ENCODE results near the gene ATG16L1. TPM values are rescaled to one million over a fixed set of nuclear protein-coding genes. Genes with fewer than 3 reads are reported as not detected.

ATG16L1 gene
- total RNA-seq, 1 experiment from 2014 or later, result 42.0 TPM

- Histone ChIP-seq H3K56ac (ENCODE audit: insufficient read length, low read depth, low read length) (no peak overlapping the region), H2AFZ (ENCODE audit: low read length) (no peak overlapping the region), H4K8ac (replicated peaks; ENCODE audit: insufficient read length, low read depth, low read length) (no peak overlapping the region), H3K4ac (ENCODE audit: low read depth, low read length) (no peak overlapping the region), H3K4me2 (ENCODE audit: insufficient read depth, insufficient read length, low read length) (no peak overlapping the region), H2BK120ac (ENCODE audit: low read depth, low read length, poor library complexity, severe bottlenecking) (no peak overlapping the region), H3K18ac (ENCODE audit: insufficient read length, low read depth, low read length) (no peak overlapping the region), H3K9ac (ENCODE audit: extremely low read depth, insufficient read length, low read length) (no peak overlapping the region), H4K5ac (ENCODE audit: insufficient read length, low read depth, low read length) (no peak overlapping the region), H3K79me1 (ENCODE audit: insufficient read depth, low read depth, low read length, poor library complexity, severe bottlenecking) (no peaks in the 10 kb centered on the region), H2BK15ac (ENCODE audit: low read depth, low read length) (no peak overlapping the region), H3K14ac (ENCODE audit: insufficient read depth, low read length) (no peak overlapping the region), H3K27me3 (ENCODE audit: insufficient read depth, low read length) (no peaks in the 10 kb centered on the region), H3K27ac (ENCODE audit: insufficient read length, low read depth, low read length) (no peak overlapping the region), H3K23ac (ENCODE audit: insufficient read length, low read depth, low read length) (no peak overlapping the region), H4K20me1 (ENCODE audit: control insufficient read depth, insufficient read depth, insufficient read length) (no peaks in the 10 kb centered on the region), H3K9me3 (ENCODE audit: control insufficient read depth, low read depth, low read length) (no peaks in the 10 kb centered on the region), H4K91ac (ENCODE audit: insufficient read length, low read depth, low read length) (no peak overlapping the region), H2BK20ac (ENCODE audit: low read depth, low read length, poor library complexity, severe bottlenecking) (no peak overlapping the region), H2BK5ac (ENCODE audit: insufficient read length, low read length) (no peak overlapping the region), H2BK12ac (ENCODE audit: insufficient read length, low read depth, low read length) (no peak overlapping the region), H3K4me1 (ENCODE audit: insufficient read depth, low read length) (no peaks in the 10 kb centered on the region), H2AK5ac (ENCODE audit: insufficient read length, low read length) (no peak overlapping the region), H3K79me2 (ENCODE audit: insufficient read depth, low read length) (no peaks in the 10 kb centered on the region), H3T11ph (ENCODE audit: low read length) (no peak overlapping the region), H3K23me2 (ENCODE audit: insufficient read length, low read depth, low read length, poor library complexity, severe bottlenecking) (no peaks in the 10 kb centered on the region)
- TF ChIP-seq CTCF (conservative IDR thresholded peaks at IDR 0.05), result no peak
- Mint-ChIP-seq H3K27ac (no peak overlapping the region), H3K9me3 (no peaks in the 10 kb centered on the region), H3K4me1 (peaks cover 0 to 2% of the 10 kb centered on the region in 2 experiments; a peak in 1 of 4 replicates), H3K4me3 (no peak overlapping the region), H3K36me3 (ENCODE audit: insufficient read depth in 1 of 3, low read depth in 3 of 3) (peaks cover 48 to 84% (median 69%) of the 10 kb centered on the region in 3 experiments; a peak in 6 of 7 replicates), H3K27me3 (ENCODE audit: low read depth) (no peaks in the 10 kb centered on the region)
- no peak for DNase-seq
- no CpG with 5 or more reads among the region's 5 CpGs for whole genome bisulfite sequencing (ENCODE audit: extremely low coverage, insufficient read length, low lambda C conversion rate)
Observed at GRCh38 chr2:233285921-233286320, 34.4 kb downstream of the ATG16L1 start.

Data from H9 (cell line).